Measurements from ENCODE around the gene COL20A1. TPM values are rescaled to one million over a fixed set of nuclear protein-coding genes. Genes with fewer than 3 reads are reported as not detected.

COL20A1 gene
- total RNA-seq, 1 donor from 2014 or later, result 5.0 TPM

DNA sequence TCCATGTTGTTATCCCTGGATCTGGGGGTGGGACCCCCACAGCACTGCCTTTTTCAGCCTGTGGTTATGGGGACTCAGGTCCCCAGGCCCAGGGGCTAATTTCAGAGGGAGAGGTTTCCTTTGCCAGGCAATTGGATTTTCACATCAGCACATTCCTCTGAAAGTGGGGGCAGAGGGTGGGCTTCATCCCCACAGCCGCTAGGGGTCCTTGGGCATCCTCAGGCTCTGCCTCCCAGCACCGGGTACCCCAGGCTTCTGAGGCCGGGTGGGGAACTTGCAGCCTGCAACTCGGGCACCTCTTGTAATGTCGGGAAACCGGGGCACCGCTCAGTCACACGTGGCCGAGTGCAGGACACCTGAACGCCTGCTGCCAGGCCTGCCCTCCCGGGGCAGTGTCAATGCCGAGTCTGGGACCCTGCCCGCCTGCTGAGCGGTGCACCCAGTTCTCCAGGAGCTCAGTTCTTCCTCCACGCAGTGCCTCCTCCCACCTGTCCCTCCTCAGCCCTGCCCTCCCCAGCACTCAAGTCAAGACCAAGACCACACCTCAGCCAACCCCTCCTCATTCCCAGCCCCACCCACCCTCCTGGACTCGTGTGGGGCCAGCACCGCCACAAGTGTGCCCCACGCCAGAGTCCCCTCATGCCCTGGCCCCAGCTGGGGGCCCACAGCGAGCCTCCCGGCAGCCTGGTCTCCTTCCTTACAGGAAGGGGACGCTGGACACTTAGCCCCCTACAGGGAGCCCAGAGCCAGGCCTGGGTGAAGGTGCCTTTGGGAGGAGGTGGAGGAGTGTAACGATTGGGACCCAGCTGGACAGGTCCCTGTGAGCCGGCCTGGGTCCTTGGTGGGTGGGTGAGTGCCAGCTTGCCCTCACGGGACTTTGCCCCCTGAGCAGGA is 77.0 kb downstream of the COL20A1 start:
- Mint-ChIP-seq H3K27me3 (ENCODE audit: low read depth, unreplicated experiment) (peaks cover 43% of the 10 kb centered on the region), H3K36me3 (ENCODE audit: low read depth, unreplicated experiment) (no peaks in the 10 kb centered on the region), H3K4me3 (ENCODE audit: unreplicated experiment) (no peak overlapping the region), H3K9me3 (ENCODE audit: unreplicated experiment) (no peaks in the 10 kb centered on the region), H3K4me1 (ENCODE audit: low read depth, unreplicated experiment) (no peaks in the 10 kb centered on the region), H3K27ac (ENCODE audit: unreplicated experiment) (no peak overlapping the region)
- H3K4me2 ChIP-seq (ENCODE audit: low read length), result no peak overlapping the region
- H3K9me3 ChIP-seq (ENCODE audit: insufficient read depth, low read depth, low read length), result no peaks in the 10 kb centered on the region
- no peaks in the 10 kb centered on the region for H4K20me1 ChIP-seq (ENCODE audit: insufficient read depth, low read length)
- H3K9ac ChIP-seq (ENCODE audit: low read length), result no peak overlapping the region
- H3K27me3 ChIP-seq (ENCODE audit: insufficient read depth, low read length), result peaks cover 2% of the 10 kb centered on the region
- H3K4me3 ChIP-seq (ENCODE audit: insufficient read depth, low read depth, low read length), result no peak overlapping the region
- H3K36me3 ChIP-seq (ENCODE audit: insufficient read depth, low read length), result no peaks in the 10 kb centered on the region
- TF ChIP-seq EZH2 (IDR thresholded peaks at IDR 0.05; ENCODE audit: insufficient read depth, low read length), result no peak
- TF ChIP-seq, protein P1, sequence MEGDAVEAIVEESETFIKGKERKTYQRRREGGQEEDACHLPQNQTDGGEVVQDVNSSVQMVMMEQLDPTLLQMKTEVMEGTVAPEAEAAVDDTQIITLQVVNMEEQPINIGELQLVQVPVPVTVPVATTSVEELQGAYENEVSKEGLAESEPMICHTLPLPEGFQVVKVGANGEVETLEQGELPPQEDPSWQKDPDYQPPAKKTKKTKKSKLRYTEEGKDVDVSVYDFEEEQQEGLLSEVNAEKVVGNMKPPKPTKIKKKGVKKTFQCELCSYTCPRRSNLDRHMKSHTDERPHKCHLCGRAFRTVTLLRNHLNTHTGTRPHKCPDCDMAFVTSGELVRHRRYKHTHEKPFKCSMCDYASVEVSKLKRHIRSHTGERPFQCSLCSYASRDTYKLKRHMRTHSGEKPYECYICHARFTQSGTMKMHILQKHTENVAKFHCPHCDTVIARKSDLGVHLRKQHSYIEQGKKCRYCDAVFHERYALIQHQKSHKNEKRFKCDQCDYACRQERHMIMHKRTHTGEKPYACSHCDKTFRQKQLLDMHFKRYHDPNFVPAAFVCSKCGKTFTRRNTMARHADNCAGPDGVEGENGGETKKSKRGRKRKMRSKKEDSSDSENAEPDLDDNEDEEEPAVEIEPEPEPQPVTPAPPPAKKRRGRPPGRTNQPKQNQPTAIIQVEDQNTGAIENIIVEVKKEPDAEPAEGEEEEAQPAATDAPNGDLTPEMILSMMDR (IDR thresholded peaks at IDR 0.05; ENCODE audit: insufficient read depth, low read depth, low read length), result no peak
- FAIRE-seq (no peak), DNase-seq (ENCODE audit: low read depth) (no peak)
- no peaks in the 10 kb centered on the region for H3K4me1 ChIP-seq (ENCODE audit: insufficient read depth, low read length)
- no peak overlapping the region for H2AFZ ChIP-seq (ENCODE audit: low read depth, low read length)
- no peaks in the 10 kb centered on the region for H3K79me2 ChIP-seq (ENCODE audit: insufficient read depth, low read length)
- H3K27ac ChIP-seq (ENCODE audit: low read depth, low read length), result no peak overlapping the region

DNA sequence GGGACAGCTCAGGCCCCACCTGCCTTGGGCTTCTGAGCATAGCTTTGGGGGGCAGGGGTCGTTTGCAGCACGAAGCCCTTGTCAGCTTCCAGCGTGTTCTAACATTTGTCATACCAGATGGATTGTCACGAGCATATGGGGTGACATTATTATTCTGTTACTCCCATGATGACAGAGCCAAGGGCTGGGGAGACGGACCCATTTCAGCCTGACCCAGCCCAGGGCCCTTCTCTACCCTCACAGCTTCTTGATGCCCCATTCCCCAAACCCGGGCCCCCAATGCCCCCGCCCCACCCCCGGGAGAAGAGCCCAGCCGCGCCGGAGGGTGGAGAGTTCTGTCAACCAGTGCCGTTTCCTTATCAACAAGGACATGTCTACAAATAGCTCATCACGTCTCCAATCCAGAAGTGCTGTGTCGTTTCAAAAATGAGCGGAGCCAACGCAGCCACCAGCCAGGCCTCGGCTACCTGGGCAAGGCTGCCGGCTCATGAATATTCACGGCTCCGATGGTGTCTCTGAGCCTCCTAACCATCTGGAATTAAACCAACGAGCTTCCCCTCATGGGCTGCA is 77.7 kb downstream of the COL20A1 start:
- H4K20me1 ChIP-seq (ENCODE audit: insufficient read depth, low read length), result no peaks in the 10 kb centered on the region
- H3K4me3 ChIP-seq (ENCODE audit: insufficient read depth, low read depth, low read length), result no peak overlapping the region
- Mint-ChIP-seq H3K27me3 (ENCODE audit: low read depth, unreplicated experiment) (peaks cover 39% of the 10 kb centered on the region), H3K9me3 (ENCODE audit: unreplicated experiment) (no peaks in the 10 kb centered on the region), H3K4me3 (ENCODE audit: unreplicated experiment) (no peak overlapping the region), H3K4me1 (ENCODE audit: low read depth, unreplicated experiment) (no peaks in the 10 kb centered on the region), H3K36me3 (ENCODE audit: low read depth, unreplicated experiment) (no peaks in the 10 kb centered on the region), H3K27ac (ENCODE audit: unreplicated experiment) (no peak overlapping the region)
- H3K36me3 ChIP-seq (ENCODE audit: insufficient read depth, low read length), result no peaks in the 10 kb centered on the region
- no peak for TF ChIP-seq EZH2 (IDR thresholded peaks at IDR 0.05; ENCODE audit: insufficient read depth, low read length)
- TF ChIP-seq, protein P1 (IDR thresholded peaks at IDR 0.05; ENCODE audit: insufficient read depth, low read depth, low read length), result no peak
- no peaks in the 10 kb centered on the region for H3K79me2 ChIP-seq (ENCODE audit: insufficient read depth, low read length)
- H3K9me3 ChIP-seq (ENCODE audit: insufficient read depth, low read depth, low read length), result no peaks in the 10 kb centered on the region
- no peak overlapping the region for H3K9ac ChIP-seq (ENCODE audit: low read length)
- H3K27me3 ChIP-seq (ENCODE audit: insufficient read depth, low read length), result peaks cover 2% of the 10 kb centered on the region
- no peak overlapping the region for H2AFZ ChIP-seq (ENCODE audit: low read depth, low read length)
- no peaks in the 10 kb centered on the region for H3K4me1 ChIP-seq (ENCODE audit: insufficient read depth, low read length)
- no peak overlapping the region for H3K27ac ChIP-seq (ENCODE audit: low read depth, low read length)
- H3K4me2 ChIP-seq (ENCODE audit: low read length), result no peak overlapping the region
- DNase-seq (ENCODE audit: low read depth) (no peak), FAIRE-seq (no peak)
